SU-DHL-6 (cell line): ENCODE data around the gene SLC35C1.

Source experiments
- H2AFZ ChIP-seq: fragments of 200-600 bp; sonication (generic); 2 replicates; pipeline ENCODE4 v1.6.1; 2014; ENCODE audit warnings: low read depth, mild to moderate bottlenecking, moderate library complexity, mixed read lengths, antibody characterized with exemption, low read length; ENCODE audit not compliant: severe bottlenecking
- H3F3A ChIP-seq: fragments of 200-600 bp; shearing (Covaris generic); 2 replicates; pipeline ENCODE4 v1.6.0; 2016; ENCODE audit warnings: antibody characterized with exemption, mild to moderate bottlenecking; ENCODE audit not compliant: insufficient read depth
- H3K27ac ChIP-seq: fragments of 200-600 bp; sonication (generic); 2 replicates; pipeline ENCODE4 v1.5.1; 2016; ENCODE audit warnings: low read depth, mild to moderate bottlenecking, low read length, moderate library complexity, mixed read lengths
- H3K27me3 ChIP-seq: fragments of 200-600 bp; sonication (generic), shearing (Covaris generic); 2 replicates; pipeline ENCODE4 v1.6.0; 2014; ENCODE audit warnings: mild to moderate bottlenecking, low read length
- H3K36me3 ChIP-seq: fragments of 200-600 bp; sonication (generic); 2 replicates; pipeline ENCODE4 v1.6.1; 2014; ENCODE audit warnings: mild to moderate bottlenecking, low read length, mixed read lengths
- H3K4me2 ChIP-seq: fragments of 300-600, 200-600 bp; shearing (Covaris generic), sonication (generic); 2 replicates; pipeline ENCODE4 v1.6.0; 2014; ENCODE audit warnings: low read length, low read depth, mild to moderate bottlenecking; ENCODE audit not compliant: poor library complexity, severe bottlenecking
- H3K4me3 ChIP-seq: fragments of 200-600 bp; sonication (generic); 2 replicates; pipeline ENCODE4 v1.5.1; 2014; ENCODE audit warnings: antibody characterized with exemption, low read length, mild to moderate bottlenecking, mixed read lengths; ENCODE audit not compliant: insufficient read depth, poor library complexity, severe bottlenecking
- H3K79me2 ChIP-seq: fragments of 200-600 bp; sonication (generic); 2 replicates; pipeline ENCODE4 v1.6.1; 2014; ENCODE audit warnings: mild to moderate bottlenecking, low read length, moderate library complexity; ENCODE audit not compliant: insufficient read depth
- H3K9ac ChIP-seq: fragments of 200-600 bp; sonication (generic); 2 replicates; pipeline ENCODE4 v1.7.0; 2014; ENCODE audit warnings: mild to moderate bottlenecking, low read length
- H3K9me2 ChIP-seq: fragments of 200-600 bp; sonication (generic); replicated peaks from 2 replicates; pipeline ENCODE4 v1.6.1; 2014; ENCODE audit warnings: low read length; ENCODE audit not compliant: insufficient read depth
- H3K9me3 ChIP-seq: fragments of 200-600 bp; sonication (generic); 2 replicates; pipeline ENCODE4 v1.6.1; 2014; ENCODE audit warnings: low read length, mixed read lengths; ENCODE audit not compliant: insufficient read depth
- H4K20me1 ChIP-seq: fragments of 200-600 bp; sonication (generic); 2 replicates; pipeline ENCODE4 v1.6.1; 2014; ENCODE audit warnings: low read depth, mild to moderate bottlenecking, antibody characterized with exemption, low read length, moderate library complexity, mixed read lengths
- CTCF ChIP-seq: fragments of 200-600 bp; sonication (generic); IDR thresholded peaks from one replicate; pipeline ENCODE4 v1.5.1; 2017; ENCODE audit warnings: antibody characterized with exemption, mild to moderate bottlenecking, low read length, moderate library complexity; ENCODE audit not compliant: insufficient read depth, poor library complexity, severe bottlenecking
- EZH2phosphoT487 ChIP-seq: fragments of 200-600 bp; sonication (generic), shearing (Covaris generic); conservative IDR thresholded peaks from 2 replicates; pipeline ENCODE4 v1.6.1; 2018; ENCODE audit warnings: mild to moderate bottlenecking, antibody characterized with exemption, low read length, moderate library complexity, mixed read lengths

The SLC35C1 gene

GRCh38 chr11:45798793-45799441 is 6.0 kb upstream of the SLC35C1 start:
- Histone ChIP-seq H3K4me2 (no peak overlapping the region), H4K20me1 (no peaks in the 10 kb centered on the region), H3F3A (no peaks in the 10 kb centered on the region), H2AFZ (no peak overlapping the region), H3K27me3 (no peaks in the 10 kb centered on the region), H3K79me2 (no peaks in the 10 kb centered on the region), H3K9me2 (no peaks in the 10 kb centered on the region), H3K27ac (no peak overlapping the region), H3K9me3 (no peaks in the 10 kb centered on the region), H3K36me3 (no peaks in the 10 kb centered on the region), H3K9ac (no peak overlapping the region), H3K4me3 (no peak overlapping the region)
- TF ChIP-seq CTCF, result no peak
- TF ChIP-seq EZH2phosphoT487, result no peak

- no peaks in the 10 kb centered on the region for H3F3A ChIP-seq
- H3K36me3 ChIP-seq, result no peaks in the 10 kb centered on the region
- no peak overlapping the region for H3K4me3 ChIP-seq
- TF ChIP-seq CTCF, result no peak
- no peak for TF ChIP-seq EZH2phosphoT487
- no peaks in the 10 kb centered on the region for H3K27me3 ChIP-seq
- no peaks in the 10 kb centered on the region for H4K20me1 ChIP-seq
- no peak overlapping the region for H3K27ac ChIP-seq
- no peak overlapping the region for H3K9ac ChIP-seq
- H3K4me2 ChIP-seq, result no peak overlapping the region
- H2AFZ ChIP-seq, result no peak overlapping the region
- no peaks in the 10 kb centered on the region for H3K9me3 ChIP-seq
- H3K9me2 ChIP-seq, result no peaks in the 10 kb centered on the region
- no peaks in the 10 kb centered on the region for H3K79me2 ChIP-seq
These were observed 5.4 kb upstream of the SLC35C1 start for GRCh38 chr11:45799562-45799961.

GRCh38 chr11:45800261-45800660 is 4.7 kb upstream of the SLC35C1 start:
- no peaks in the 10 kb centered on the region for H3K79me2 ChIP-seq
- no peak overlapping the region for H2AFZ ChIP-seq
- no peak overlapping the region for H3K9ac ChIP-seq
- H3F3A ChIP-seq, result no peaks in the 10 kb centered on the region
- no peaks in the 10 kb centered on the region for H4K20me1 ChIP-seq
- no peak overlapping the region for H3K4me3 ChIP-seq
- TF ChIP-seq CTCF, result no peak
- no peak for TF ChIP-seq EZH2phosphoT487
- H3K27me3 ChIP-seq, result no peaks in the 10 kb centered on the region
- no peak overlapping the region for H3K27ac ChIP-seq
- no peaks in the 10 kb centered on the region for H3K9me3 ChIP-seq
- no peaks in the 10 kb centered on the region for H3K9me2 ChIP-seq
- H3K4me2 ChIP-seq, result no peak overlapping the region
- no peaks in the 10 kb centered on the region for H3K36me3 ChIP-seq
